HL-60 (cell line): ENCODE measurements around the gene PSMC3.

Experiments used
- DNase-seq, 2 experiments: peaks; one replicate each; pipeline ENCODE4 v3.0.0-alpha.2; 2010 to 2020; ENCODE audit warnings: low read depth in 1 of 2, low spot score in 1 of 2
- H3K27ac ChIP-seq: fragments of 250-450 bp; sonication (Bioruptor Pico); replicated peaks from 2 replicates; pipeline ENCODE4 v1.5.1; 2020; ENCODE audit warnings: mild to moderate bottlenecking, moderate library complexity
- H3K27me3 ChIP-seq: fragments of 250-450 bp; sonication (Bioruptor Pico); 2 replicates; pipeline ENCODE4 v1.5.1; 2021; ENCODE audit warnings: mild to moderate bottlenecking, moderate library complexity; ENCODE audit not compliant: insufficient read depth, poor library complexity, severe bottlenecking
- H3K4me3 ChIP-seq: replicated peaks from 2 replicates; pipeline ENCODE4 v1.5.1; 2011; ENCODE audit warnings: mild to moderate bottlenecking, control low read depth, low read length; ENCODE audit not compliant: insufficient read depth
- GABPA ChIP-seq: IDR thresholded peaks from 2 replicates; pipeline ENCODE4 v1.6.1; 2012; ENCODE audit warnings: low read depth
- POLR2AphosphoS5 ChIP-seq: IDR thresholded peaks from 2 replicates; pipeline ENCODE4 v1.6.1; 2012; ENCODE audit warnings: low read depth
- SPI1 ChIP-seq: IDR thresholded peaks from 2 replicates; pipeline ENCODE4 v1.6.1; 2012; ENCODE audit warnings: low read depth, mild to moderate bottlenecking, borderline replicate concordance
- TF ChIP-seq, protein P1 (sequence below): IDR thresholded peaks from 2 replicates; pipeline ENCODE4 v1.6.1; 2012; ENCODE audit warnings: low read depth; ENCODE audit not compliant: insufficient replicate concordance
- TF ChIP-seq, protein P2 (sequence below): IDR thresholded peaks from one replicate; pipeline ENCODE4 v1.5.1; 2011; ENCODE audit warnings: low read length, control low read depth, inconsistent platforms; ENCODE audit not compliant: insufficient read depth

PSMC3 gene

DNA sequence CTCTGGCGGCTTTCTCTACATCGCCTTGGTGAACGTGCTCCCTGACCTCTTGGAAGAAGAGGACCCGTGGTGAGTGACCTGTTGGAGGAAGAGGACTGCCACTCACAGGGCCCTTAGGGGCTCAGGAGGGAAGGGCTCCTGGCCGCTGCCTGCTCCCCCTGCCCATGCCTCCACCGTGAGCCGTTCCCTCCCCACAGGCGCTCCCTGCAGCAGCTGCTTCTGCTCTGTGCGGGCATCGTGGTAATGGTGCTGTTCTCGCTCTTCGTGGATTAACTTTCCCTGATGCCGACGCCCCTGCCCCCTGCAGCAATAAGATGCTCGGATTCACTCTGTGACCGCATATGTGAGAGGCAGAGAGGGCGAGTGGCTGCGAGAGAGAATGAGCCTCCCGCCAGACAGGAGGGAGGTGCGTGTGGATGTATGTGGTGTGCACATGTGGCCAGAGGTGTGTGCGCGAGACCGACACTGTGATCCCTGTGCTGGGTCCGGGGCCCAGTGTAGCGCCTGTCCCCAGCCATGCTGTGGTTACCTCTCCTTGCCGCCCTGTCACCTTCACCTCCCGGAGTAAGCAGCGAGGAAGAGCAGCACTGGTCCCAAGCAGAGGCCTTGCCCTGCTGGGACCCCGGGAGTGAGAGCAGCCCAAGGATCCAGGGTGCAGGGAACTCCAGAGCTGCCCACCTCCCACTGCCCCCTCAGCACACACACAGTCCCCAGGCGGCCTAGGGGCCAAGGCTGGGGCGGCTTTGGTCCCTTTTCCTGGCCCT, 11.0 kb downstream of the PSMC3 start:
- TF ChIP-seq, protein P1, sequence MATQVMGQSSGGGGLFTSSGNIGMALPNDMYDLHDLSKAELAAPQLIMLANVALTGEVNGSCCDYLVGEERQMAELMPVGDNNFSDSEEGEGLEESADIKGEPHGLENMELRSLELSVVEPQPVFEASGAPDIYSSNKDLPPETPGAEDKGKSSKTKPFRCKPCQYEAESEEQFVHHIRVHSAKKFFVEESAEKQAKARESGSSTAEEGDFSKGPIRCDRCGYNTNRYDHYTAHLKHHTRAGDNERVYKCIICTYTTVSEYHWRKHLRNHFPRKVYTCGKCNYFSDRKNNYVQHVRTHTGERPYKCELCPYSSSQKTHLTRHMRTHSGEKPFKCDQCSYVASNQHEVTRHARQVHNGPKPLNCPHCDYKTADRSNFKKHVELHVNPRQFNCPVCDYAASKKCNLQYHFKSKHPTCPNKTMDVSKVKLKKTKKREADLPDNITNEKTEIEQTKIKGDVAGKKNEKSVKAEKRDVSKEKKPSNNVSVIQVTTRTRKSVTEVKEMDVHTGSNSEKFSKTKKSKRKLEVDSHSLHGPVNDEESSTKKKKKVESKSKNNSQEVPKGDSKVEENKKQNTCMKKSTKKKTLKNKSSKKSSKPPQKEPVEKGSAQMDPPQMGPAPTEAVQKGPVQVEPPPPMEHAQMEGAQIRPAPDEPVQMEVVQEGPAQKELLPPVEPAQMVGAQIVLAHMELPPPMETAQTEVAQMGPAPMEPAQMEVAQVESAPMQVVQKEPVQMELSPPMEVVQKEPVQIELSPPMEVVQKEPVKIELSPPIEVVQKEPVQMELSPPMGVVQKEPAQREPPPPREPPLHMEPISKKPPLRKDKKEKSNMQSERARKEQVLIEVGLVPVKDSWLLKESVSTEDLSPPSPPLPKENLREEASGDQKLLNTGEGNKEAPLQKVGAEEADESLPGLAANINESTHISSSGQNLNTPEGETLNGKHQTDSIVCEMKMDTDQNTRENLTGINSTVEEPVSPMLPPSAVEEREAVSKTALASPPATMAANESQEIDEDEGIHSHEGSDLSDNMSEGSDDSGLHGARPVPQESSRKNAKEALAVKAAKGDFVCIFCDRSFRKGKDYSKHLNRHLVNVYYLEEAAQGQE = no peak
- TF ChIP-seq GABPA = no peak
- TF ChIP-seq POLR2AphosphoS5 = no peak
- TF ChIP-seq, protein P2, sequence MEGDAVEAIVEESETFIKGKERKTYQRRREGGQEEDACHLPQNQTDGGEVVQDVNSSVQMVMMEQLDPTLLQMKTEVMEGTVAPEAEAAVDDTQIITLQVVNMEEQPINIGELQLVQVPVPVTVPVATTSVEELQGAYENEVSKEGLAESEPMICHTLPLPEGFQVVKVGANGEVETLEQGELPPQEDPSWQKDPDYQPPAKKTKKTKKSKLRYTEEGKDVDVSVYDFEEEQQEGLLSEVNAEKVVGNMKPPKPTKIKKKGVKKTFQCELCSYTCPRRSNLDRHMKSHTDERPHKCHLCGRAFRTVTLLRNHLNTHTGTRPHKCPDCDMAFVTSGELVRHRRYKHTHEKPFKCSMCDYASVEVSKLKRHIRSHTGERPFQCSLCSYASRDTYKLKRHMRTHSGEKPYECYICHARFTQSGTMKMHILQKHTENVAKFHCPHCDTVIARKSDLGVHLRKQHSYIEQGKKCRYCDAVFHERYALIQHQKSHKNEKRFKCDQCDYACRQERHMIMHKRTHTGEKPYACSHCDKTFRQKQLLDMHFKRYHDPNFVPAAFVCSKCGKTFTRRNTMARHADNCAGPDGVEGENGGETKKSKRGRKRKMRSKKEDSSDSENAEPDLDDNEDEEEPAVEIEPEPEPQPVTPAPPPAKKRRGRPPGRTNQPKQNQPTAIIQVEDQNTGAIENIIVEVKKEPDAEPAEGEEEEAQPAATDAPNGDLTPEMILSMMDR = no peak
- TF ChIP-seq SPI1 = no peak
- H3K4me3 ChIP-seq = no peak overlapping the region
- no peak for DNase-seq
- no peaks in the 10 kb centered on the region for H3K27me3 ChIP-seq
- H3K27ac ChIP-seq = no peak overlapping the region

DNA sequence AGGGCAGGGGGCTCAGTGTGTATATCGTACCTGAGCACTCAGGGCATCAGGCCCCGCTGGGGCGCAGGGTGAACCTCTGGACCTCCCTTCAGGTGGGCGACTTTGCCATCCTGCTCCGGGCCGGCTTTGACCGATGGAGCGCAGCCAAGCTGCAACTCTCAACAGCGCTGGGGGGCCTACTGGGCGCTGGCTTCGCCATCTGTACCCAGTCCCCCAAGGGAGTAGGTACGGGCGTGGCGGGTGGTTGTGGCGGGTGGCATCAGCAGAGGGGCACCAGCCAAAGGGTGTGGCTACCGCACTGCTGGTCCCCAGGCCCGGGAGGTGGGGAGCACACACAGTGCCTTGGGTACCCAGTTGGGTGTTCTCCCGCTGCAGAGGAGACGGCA, 11.6 kb downstream of the PSMC3 start:
- TF ChIP-seq GABPA = no peak
- TF ChIP-seq SPI1 = no peak
- no peak for TF ChIP-seq POLR2AphosphoS5
- TF ChIP-seq, protein P2 = no peak
- TF ChIP-seq, protein P1 = no peak
- Histone ChIP-seq H3K27me3 (no peaks in the 10 kb centered on the region), H3K27ac (no peak overlapping the region), H3K4me3 (no peak overlapping the region)
- no peak for DNase-seq

DNA sequence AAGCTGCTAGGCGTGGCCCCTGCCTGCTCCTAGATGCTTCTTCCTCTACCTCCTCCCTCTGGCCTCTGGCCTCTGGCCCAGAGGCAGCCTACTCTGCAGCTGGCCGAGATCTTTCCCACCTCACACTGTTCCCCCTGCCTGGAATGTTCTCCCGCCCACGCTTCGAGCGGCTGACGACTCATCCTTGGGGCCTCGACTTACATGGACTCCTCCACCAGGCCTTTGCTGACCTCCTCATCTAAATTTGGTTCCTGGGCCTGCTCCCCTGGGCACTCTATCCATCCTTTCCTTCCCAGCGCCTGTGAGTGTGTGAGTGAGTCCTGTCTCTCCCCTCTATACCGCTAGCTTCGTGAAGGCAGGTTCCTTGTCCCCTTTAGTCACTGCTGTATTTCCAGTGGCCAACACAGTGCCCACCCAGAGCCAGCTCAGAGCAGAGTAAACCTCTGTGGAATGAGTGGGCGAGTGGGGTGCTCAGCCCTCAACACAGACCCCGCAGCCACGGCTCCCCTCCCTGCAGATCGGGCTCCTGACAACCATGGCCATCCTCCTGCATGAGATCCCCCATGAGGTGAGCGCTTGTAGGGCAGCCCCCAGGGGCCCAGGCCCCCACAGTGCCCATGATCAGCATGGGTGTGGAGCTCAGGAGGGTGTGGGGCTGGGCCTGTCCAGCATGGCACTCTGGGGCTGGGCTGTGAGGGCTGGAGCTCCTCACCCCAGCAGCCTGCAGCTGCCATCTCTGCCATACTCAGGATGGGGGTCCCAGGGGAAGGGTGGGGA, 12.1 kb downstream of the PSMC3 start:
- DNase-seq = no peak
- no peaks in the 10 kb centered on the region for H3K27me3 ChIP-seq
- peak; percentile 20; the same call in 1 of the 2 replicates for TF ChIP-seq POLR2AphosphoS5
- TF ChIP-seq, protein P1 = no peak
- no peak overlapping the region for H3K27ac ChIP-seq
- no peak overlapping the region for H3K4me3 ChIP-seq
